ENCODE data around the gene EFNB1.

The EFNB1 gene

GRCh38 chrX:68883800-68884199 lies 55.0 kb downstream of the EFNB1 start:
- DNase-seq (ENCODE audit: low spot score), result no peak

- DNase-seq (ENCODE audit: low spot score), result no peak
Measured at GRCh38 chrX:68889249-68889648, 60.4 kb downstream of the EFNB1 start.

All from SW480 (cell line).